Duodenal mucosa (tissue), 2 donors: ENCODE results near the gene NPC1L1.

Experiments used
- H3K27ac ChIP-seq: one replicate; pipeline ENCODE4 v1.7.0; 2013; ENCODE audit warnings: low read depth, low read length
- H3K27me3 ChIP-seq, 2 donors: one replicate each; pipeline ENCODE4 v1.7.0; 2013; ENCODE audit warnings: low read length in 2 of 2, control low read depth in 1 of 2; ENCODE audit not compliant: insufficient read depth in 2 of 2, control insufficient read depth in 1 of 2
- H3K36me3 ChIP-seq, 2 donors: one replicate each; pipeline ENCODE4 v1.7.0; 2013; ENCODE audit warnings: low read length in 2 of 2, control low read depth in 1 of 2; ENCODE audit not compliant: insufficient read depth in 2 of 2, control insufficient read depth in 1 of 2
- H3K4me1 ChIP-seq, 2 donors: one replicate each; pipeline ENCODE4 v1.7.0; 2013; ENCODE audit warnings: low read length in 2 of 2, control low read depth in 1 of 2; ENCODE audit not compliant: insufficient read depth in 2 of 2, control insufficient read depth in 1 of 2
- H3K4me3 ChIP-seq, 2 donors: one replicate each; pipeline ENCODE4 v1.7.0; 2013; ENCODE audit warnings: low read length in 2 of 2, low read depth in 1 of 2
- H3K9ac ChIP-seq, 2 donors: one replicate each; pipeline ENCODE4 v1.7.0; 2013; ENCODE audit warnings: low read length in 2 of 2, low read depth in 1 of 2
- H3K9me3 ChIP-seq, 2 donors: one replicate each; pipeline ENCODE4 v1.7.0; 2013; ENCODE audit warnings: low read length in 2 of 2, control low read depth in 1 of 2; ENCODE audit not compliant: control insufficient read depth in 1 of 2

Gene NPC1L1

DNA sequence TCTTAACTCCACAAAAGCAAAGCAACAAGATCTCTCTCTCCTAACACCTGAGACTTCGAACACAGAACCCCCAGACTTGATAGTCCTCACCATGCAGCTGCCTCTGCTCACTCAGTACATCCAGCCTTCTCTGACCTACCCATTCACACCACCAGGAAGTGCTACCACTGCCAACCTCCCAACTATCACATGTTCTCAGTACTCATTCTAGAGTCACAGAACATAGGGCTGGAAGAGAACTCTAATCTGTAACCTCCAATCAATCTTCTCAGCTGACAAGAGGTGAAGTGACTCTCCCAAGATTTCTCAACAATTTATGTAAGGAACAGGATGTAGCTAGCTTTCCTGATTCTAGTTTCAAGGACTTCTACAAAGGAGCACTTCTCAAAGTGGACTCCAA, 54.4 kb downstream of the NPC1L1 start:
- Histone ChIP-seq H3K4me1 (peaks cover 29 to 41% of the 10 kb centered on the region in 2 donors), H3K36me3 (peaks cover 23 to 37% of the 10 kb centered on the region in 2 donors), H3K27ac (no peak overlapping the region), H3K9ac (no peak overlapping the region), H3K9me3 (no peaks in the 10 kb centered on the region), H3K27me3 (no peaks in the 10 kb centered on the region), H3K4me3 (peak overlapping the region in 1 of 2 donors; percentile 6)

DNA sequence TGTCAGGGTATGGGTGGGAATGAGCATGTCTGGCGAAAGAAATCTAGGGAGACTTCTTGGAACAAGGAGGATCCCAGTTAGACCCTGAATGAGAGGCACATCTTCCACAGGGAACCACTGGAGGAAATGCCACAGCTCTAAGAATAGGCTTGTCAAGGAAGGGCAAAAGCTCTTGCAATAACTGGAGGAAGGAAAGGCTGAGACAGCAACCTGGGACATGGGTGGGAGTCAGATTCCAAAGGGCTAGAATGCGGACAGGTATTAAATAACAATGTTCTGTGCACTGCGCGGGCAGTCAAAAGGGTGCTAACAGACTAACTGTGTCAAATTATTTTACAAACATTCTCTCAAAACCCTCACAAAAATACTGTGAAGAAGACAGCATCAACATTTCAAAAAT, 55.1 kb downstream of the NPC1L1 start:
- Histone ChIP-seq H3K9me3 (no peaks in the 10 kb centered on the region), H3K9ac (no peak overlapping the region), H3K36me3 (peaks cover 30 to 43% of the 10 kb centered on the region in 2 donors), H3K4me3 (no peak overlapping the region), H3K4me1 (peaks cover 29 to 37% of the 10 kb centered on the region in 2 donors), H3K27ac (no peak overlapping the region), H3K27me3 (no peaks in the 10 kb centered on the region)

GRCh38 chr7:44484482-44485313, 56.4 kb downstream of the NPC1L1 start:
- no peaks in the 10 kb centered on the region for H3K27me3 ChIP-seq
- H3K4me1 ChIP-seq = peaks cover 28 to 32% of the 10 kb centered on the region in 2 donors
- H3K36me3 ChIP-seq = peaks cover 32 to 51% of the 10 kb centered on the region in 2 donors
- H3K4me3 ChIP-seq = no peak overlapping the region
- no peaks in the 10 kb centered on the region for H3K9me3 ChIP-seq
- H3K9ac ChIP-seq = no peak overlapping the region
- no peak overlapping the region for H3K27ac ChIP-seq

- Histone ChIP-seq H3K9ac (no peak overlapping the region), H3K27me3 (no peaks in the 10 kb centered on the region), H3K4me1 (peaks cover 13 to 19% of the 10 kb centered on the region in 2 donors), H3K27ac (no peak overlapping the region), H3K36me3 (peaks cover 35 to 64% of the 10 kb centered on the region in 2 donors), H3K4me3 (no peak overlapping the region), H3K9me3 (no peaks in the 10 kb centered on the region)
These were observed 58.3 kb downstream of the NPC1L1 start for GRCh38 chr7:44482502-44483485.

DNA sequence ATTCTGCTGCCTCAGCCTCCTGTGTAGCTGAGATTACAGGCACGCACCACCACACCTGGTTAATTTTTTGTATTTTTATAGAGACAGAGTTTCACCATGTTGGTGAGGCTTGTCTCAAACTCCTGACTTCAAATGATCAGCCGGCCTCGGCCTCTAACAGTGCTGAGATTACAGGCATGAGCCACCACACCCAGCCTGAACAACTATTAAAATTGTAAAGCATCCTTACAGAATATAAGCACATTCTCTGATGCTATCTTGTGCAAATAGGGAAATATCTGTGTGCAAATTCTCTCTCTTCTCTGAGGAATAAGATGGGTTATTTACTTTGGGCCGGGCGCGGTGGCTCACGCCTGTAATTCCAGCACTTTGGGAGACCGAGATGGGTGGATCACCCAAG, 63.2 kb downstream of the NPC1L1 start:
- Histone ChIP-seq H3K9ac (no peak overlapping the region), H3K9me3 (no peaks in the 10 kb centered on the region), H3K4me1 (peaks cover 0 to 4% of the 10 kb centered on the region in 2 donors), H3K27me3 (no peaks in the 10 kb centered on the region), H3K27ac (no peak overlapping the region), H3K36me3 (peaks cover 32 to 69% of the 10 kb centered on the region in 2 donors), H3K4me3 (no peak overlapping the region)

- Histone ChIP-seq H3K36me3 (peaks cover 25 to 68% of the 10 kb centered on the region in 2 donors), H3K9ac (no peak overlapping the region), H3K27me3 (no peaks in the 10 kb centered on the region)
These were observed 63.9 kb downstream of the NPC1L1 start for GRCh38 chr7:44477063-44477830.

DNA sequence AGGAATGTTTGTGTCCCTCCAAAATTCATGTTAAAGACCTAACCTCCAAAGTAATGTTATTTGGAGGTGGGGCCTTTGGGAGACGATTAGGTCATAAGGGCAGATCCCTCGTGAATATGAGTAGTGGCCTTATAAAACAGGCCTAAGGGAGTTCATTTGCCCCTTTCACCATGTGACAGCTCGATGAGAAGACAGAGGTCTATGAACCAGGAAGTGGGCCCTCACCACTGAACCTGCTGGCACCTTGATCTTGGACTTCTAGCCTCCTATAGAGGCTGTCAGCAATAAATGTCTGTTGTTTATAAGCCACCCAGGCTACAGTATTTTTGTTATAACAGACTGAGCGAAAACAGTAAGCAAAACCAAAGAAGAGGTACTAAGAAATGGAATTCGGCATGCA, 64.8 kb downstream of the NPC1L1 start:
- Histone ChIP-seq H3K27ac (no peak overlapping the region), H3K27me3 (no peaks in the 10 kb centered on the region), H3K4me3 (no peak overlapping the region), H3K9ac (no peak overlapping the region), H3K4me1 (peaks cover 3 to 4% of the 10 kb centered on the region in 2 donors), H3K36me3 (peaks cover 22 to 68% of the 10 kb centered on the region in 2 donors), H3K9me3 (no peaks in the 10 kb centered on the region)

More at GRCh38 chr7:44477063-44477830, 63.9 kb downstream of the NPC1L1 start:
- Histone ChIP-seq H3K27ac (no peak overlapping the region), H3K9me3 (no peaks in the 10 kb centered on the region), H3K4me3 (no peak overlapping the region), H3K4me1 (peaks cover 0 to 4% of the 10 kb centered on the region in 2 donors)

DNA sequence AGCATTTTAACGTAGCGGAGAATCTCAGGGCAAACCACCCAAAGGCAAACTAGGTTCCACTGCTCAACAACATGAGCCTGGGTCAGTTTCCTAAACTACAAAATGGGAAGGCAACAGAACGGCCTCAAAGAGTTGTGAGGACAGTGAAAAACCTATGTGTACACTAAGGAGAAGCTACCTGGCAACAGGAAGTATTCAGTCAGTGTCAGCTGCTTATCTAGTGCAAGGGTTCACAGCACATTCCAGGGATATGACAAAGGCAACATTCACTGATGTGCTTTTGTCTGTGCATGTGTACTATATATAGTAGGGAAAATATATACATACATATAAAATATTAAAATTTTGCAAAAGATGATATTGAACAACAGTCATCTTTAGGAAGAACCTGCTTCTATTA, 67.8 kb downstream of the NPC1L1 start:
- peaks cover 18 to 66% of the 10 kb centered on the region in 2 donors for H3K36me3 ChIP-seq
- H3K27me3 ChIP-seq = no peaks in the 10 kb centered on the region
- no peak overlapping the region for H3K4me3 ChIP-seq
- no peaks in the 10 kb centered on the region for H3K9me3 ChIP-seq
- H3K4me1 ChIP-seq = peaks cover 5 to 8% of the 10 kb centered on the region in 2 donors
- no peak overlapping the region for H3K9ac ChIP-seq
- no peak overlapping the region for H3K27ac ChIP-seq

DNA sequence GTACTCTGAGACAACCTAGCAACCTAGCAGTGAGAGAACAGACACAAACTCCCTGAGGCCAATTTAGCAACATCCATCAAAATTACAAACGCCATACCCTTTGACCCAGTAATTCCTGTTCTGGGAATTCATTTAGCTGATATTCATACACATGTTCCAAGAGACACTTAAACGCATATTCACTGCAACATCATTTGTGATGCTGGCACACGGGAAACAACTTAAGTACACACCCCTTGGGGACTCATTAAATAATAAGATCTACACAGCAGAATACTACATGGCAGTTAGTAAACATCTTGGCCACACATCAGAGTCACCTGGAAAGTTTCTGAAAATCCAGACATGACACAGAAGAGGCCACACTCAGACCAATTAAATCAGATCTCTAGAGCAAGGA, 68.3 kb downstream of the NPC1L1 start:
- H3K4me1 ChIP-seq = peaks cover 5 to 8% of the 10 kb centered on the region in 2 donors
- no peak overlapping the region for H3K27ac ChIP-seq
- H3K36me3 ChIP-seq = peaks cover 19 to 64% of the 10 kb centered on the region in 2 donors
- no peaks in the 10 kb centered on the region for H3K9me3 ChIP-seq
- no peak overlapping the region for H3K4me3 ChIP-seq
- H3K27me3 ChIP-seq = no peaks in the 10 kb centered on the region
- H3K9ac ChIP-seq = no peak overlapping the region
